SU-DHL-6 (cell line): ENCODE data around the gene TRAPPC10.

Experiments used
- H2AFZ ChIP-seq: fragments of 200-600 bp; sonication (generic); 2 replicates; pipeline ENCODE4 v1.6.1; 2014; ENCODE audit warnings: low read depth, mild to moderate bottlenecking, moderate library complexity, mixed read lengths, antibody characterized with exemption, low read length; ENCODE audit not compliant: severe bottlenecking
- H3F3A ChIP-seq: fragments of 200-600 bp; shearing (Covaris generic); 2 replicates; pipeline ENCODE4 v1.6.0; 2016; ENCODE audit warnings: antibody characterized with exemption, mild to moderate bottlenecking; ENCODE audit not compliant: insufficient read depth
- H3K27ac ChIP-seq: fragments of 200-600 bp; sonication (generic); 2 replicates; pipeline ENCODE4 v1.5.1; 2016; ENCODE audit warnings: low read depth, mild to moderate bottlenecking, low read length, moderate library complexity, mixed read lengths
- H3K27me3 ChIP-seq: fragments of 200-600 bp; sonication (generic), shearing (Covaris generic); 2 replicates; pipeline ENCODE4 v1.6.0; 2014; ENCODE audit warnings: mild to moderate bottlenecking, low read length
- H3K36me3 ChIP-seq: fragments of 200-600 bp; sonication (generic); 2 replicates; pipeline ENCODE4 v1.6.1; 2014; ENCODE audit warnings: mild to moderate bottlenecking, low read length, mixed read lengths
- H3K4me2 ChIP-seq: fragments of 300-600, 200-600 bp; shearing (Covaris generic), sonication (generic); 2 replicates; pipeline ENCODE4 v1.6.0; 2014; ENCODE audit warnings: low read length, low read depth, mild to moderate bottlenecking; ENCODE audit not compliant: poor library complexity, severe bottlenecking
- H3K4me3 ChIP-seq: fragments of 200-600 bp; sonication (generic); 2 replicates; pipeline ENCODE4 v1.5.1; 2014; ENCODE audit warnings: antibody characterized with exemption, low read length, mild to moderate bottlenecking, mixed read lengths; ENCODE audit not compliant: insufficient read depth, poor library complexity, severe bottlenecking
- H3K79me2 ChIP-seq: fragments of 200-600 bp; sonication (generic); 2 replicates; pipeline ENCODE4 v1.6.1; 2014; ENCODE audit warnings: mild to moderate bottlenecking, low read length, moderate library complexity; ENCODE audit not compliant: insufficient read depth
- H3K9ac ChIP-seq: fragments of 200-600 bp; sonication (generic); 2 replicates; pipeline ENCODE4 v1.7.0; 2014; ENCODE audit warnings: mild to moderate bottlenecking, low read length
- H3K9me2 ChIP-seq: fragments of 200-600 bp; sonication (generic); replicated peaks from 2 replicates; pipeline ENCODE4 v1.6.1; 2014; ENCODE audit warnings: low read length; ENCODE audit not compliant: insufficient read depth
- H3K9me3 ChIP-seq: fragments of 200-600 bp; sonication (generic); 2 replicates; pipeline ENCODE4 v1.6.1; 2014; ENCODE audit warnings: low read length, mixed read lengths; ENCODE audit not compliant: insufficient read depth
- H4K20me1 ChIP-seq: fragments of 200-600 bp; sonication (generic); 2 replicates; pipeline ENCODE4 v1.6.1; 2014; ENCODE audit warnings: low read depth, mild to moderate bottlenecking, antibody characterized with exemption, low read length, moderate library complexity, mixed read lengths
- CTCF ChIP-seq: fragments of 200-600 bp; sonication (generic); IDR thresholded peaks from one replicate; pipeline ENCODE4 v1.5.1; 2017; ENCODE audit warnings: antibody characterized with exemption, mild to moderate bottlenecking, low read length, moderate library complexity; ENCODE audit not compliant: insufficient read depth, poor library complexity, severe bottlenecking
- EZH2phosphoT487 ChIP-seq: fragments of 200-600 bp; sonication (generic), shearing (Covaris generic); conservative IDR thresholded peaks from 2 replicates; pipeline ENCODE4 v1.6.1; 2018; ENCODE audit warnings: mild to moderate bottlenecking, antibody characterized with exemption, low read length, moderate library complexity, mixed read lengths

Gene TRAPPC10

GRCh38 chr21:44005593-44005992 lies 6.5 kb upstream of the TRAPPC10 start:
- H3K9me3 ChIP-seq = no peaks in the 10 kb centered on the region
- no peak overlapping the region for H3K9ac ChIP-seq
- no peaks in the 10 kb centered on the region for H3K27me3 ChIP-seq
- no peaks in the 10 kb centered on the region for H3F3A ChIP-seq
- no peak overlapping the region for H3K4me3 ChIP-seq
- H3K9me2 ChIP-seq = no peaks in the 10 kb centered on the region
- TF ChIP-seq EZH2phosphoT487 (no peak), CTCF (no peak)
- H3K79me2 ChIP-seq = no peaks in the 10 kb centered on the region
- H3K27ac ChIP-seq = no peak overlapping the region
- H3K4me2 ChIP-seq = no peak overlapping the region
- no peaks in the 10 kb centered on the region for H4K20me1 ChIP-seq
- H3K36me3 ChIP-seq = no peaks in the 10 kb centered on the region
- H2AFZ ChIP-seq = no peak overlapping the region

GRCh38 chr21:44006017-44006619 lies 6.0 kb upstream of the TRAPPC10 start:
- Histone ChIP-seq H4K20me1 (no peaks in the 10 kb centered on the region), H3K36me3 (no peaks in the 10 kb centered on the region), H3K4me2 (no peak overlapping the region), H3K27ac (no peak overlapping the region), H3K9me2 (no peaks in the 10 kb centered on the region), H3F3A (no peaks in the 10 kb centered on the region), H2AFZ (no peak overlapping the region), H3K79me2 (no peaks in the 10 kb centered on the region), H3K4me3 (no peak overlapping the region), H3K27me3 (no peaks in the 10 kb centered on the region), H3K9me3 (no peaks in the 10 kb centered on the region), H3K9ac (no peak overlapping the region)
- TF ChIP-seq CTCF (no peak), EZH2phosphoT487 (no peak)

GRCh38 chr21:44006656-44007055 lies 5.5 kb upstream of the TRAPPC10 start:
- no peaks in the 10 kb centered on the region for H3K27me3 ChIP-seq
- H4K20me1 ChIP-seq = no peaks in the 10 kb centered on the region
- no peak overlapping the region for H2AFZ ChIP-seq
- TF ChIP-seq CTCF (no peak), EZH2phosphoT487 (no peak)
- no peak overlapping the region for H3K4me3 ChIP-seq
- no peaks in the 10 kb centered on the region for H3K9me2 ChIP-seq
- no peak overlapping the region for H3K9ac ChIP-seq
- H3K79me2 ChIP-seq = no peaks in the 10 kb centered on the region
- H3K4me2 ChIP-seq = no peak overlapping the region
- no peaks in the 10 kb centered on the region for H3K36me3 ChIP-seq
- no peak overlapping the region for H3K27ac ChIP-seq
- H3F3A ChIP-seq = no peaks in the 10 kb centered on the region
- H3K9me3 ChIP-seq = no peaks in the 10 kb centered on the region
